ENCODE measurements around the gene DMXL2.

The DMXL2 gene

DNA sequence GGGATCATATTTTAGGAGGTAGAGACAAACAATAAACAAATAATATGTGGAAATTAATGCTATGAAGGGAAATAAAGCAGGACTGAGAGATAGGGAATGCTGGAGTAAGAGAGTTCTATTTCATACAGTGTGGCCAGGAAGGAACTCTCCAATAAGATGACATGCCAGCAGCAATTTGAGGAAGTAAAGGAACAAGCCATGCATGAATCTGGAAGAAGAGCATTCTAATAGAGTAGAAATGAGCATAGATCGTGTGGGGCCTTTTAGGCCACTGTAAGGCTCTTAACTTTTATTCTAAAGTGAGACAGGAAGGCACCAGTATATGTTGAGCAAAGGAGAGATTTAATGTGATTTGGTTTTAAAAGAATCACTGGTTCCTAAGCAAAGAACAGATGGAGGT, 126.3 kb downstream of the DMXL2 start:
- Histone ChIP-seq H3K4me3 (ENCODE audit: low read depth, low read length, poor library complexity, severe bottlenecking) (no peak overlapping the region), H3K27ac (ENCODE audit: low read depth, low read length, poor library complexity, severe bottlenecking) (no peak overlapping the region), H3F3A (ENCODE audit: insufficient read depth, low read length) (no peaks in the 10 kb centered on the region), H3K79me2 (ENCODE audit: insufficient read depth, low read length) (no peaks in the 10 kb centered on the region), H3K9me2 (ENCODE audit: low read depth, low read length) (no peaks in the 10 kb centered on the region), H3K4me2 (ENCODE audit: low read length) (no peak overlapping the region), H3K36me3 (ENCODE audit: insufficient read depth, low read length) (no peaks in the 10 kb centered on the region), H2AFZ (ENCODE audit: low read length) (no peak overlapping the region), H4K20me1 (ENCODE audit: insufficient read depth, low read length) (no peaks in the 10 kb centered on the region), H3K27me3 (ENCODE audit: insufficient read depth, low read length) (no peaks in the 10 kb centered on the region), H3K9ac (ENCODE audit: low read length) (no peak overlapping the region), H3K4me1 (ENCODE audit: insufficient read depth, low read length, severe bottlenecking) (no peaks in the 10 kb centered on the region), H3K9me3 (ENCODE audit: low read length) (no peaks in the 10 kb centered on the region)
- TF ChIP-seq CTCF (IDR thresholded peaks at IDR 0.05; ENCODE audit: low read length) = no peak
- no peak for TF ChIP-seq EZH2 (IDR thresholded peaks at IDR 0.05; ENCODE audit: borderline replicate concordance, low read length)

DNA sequence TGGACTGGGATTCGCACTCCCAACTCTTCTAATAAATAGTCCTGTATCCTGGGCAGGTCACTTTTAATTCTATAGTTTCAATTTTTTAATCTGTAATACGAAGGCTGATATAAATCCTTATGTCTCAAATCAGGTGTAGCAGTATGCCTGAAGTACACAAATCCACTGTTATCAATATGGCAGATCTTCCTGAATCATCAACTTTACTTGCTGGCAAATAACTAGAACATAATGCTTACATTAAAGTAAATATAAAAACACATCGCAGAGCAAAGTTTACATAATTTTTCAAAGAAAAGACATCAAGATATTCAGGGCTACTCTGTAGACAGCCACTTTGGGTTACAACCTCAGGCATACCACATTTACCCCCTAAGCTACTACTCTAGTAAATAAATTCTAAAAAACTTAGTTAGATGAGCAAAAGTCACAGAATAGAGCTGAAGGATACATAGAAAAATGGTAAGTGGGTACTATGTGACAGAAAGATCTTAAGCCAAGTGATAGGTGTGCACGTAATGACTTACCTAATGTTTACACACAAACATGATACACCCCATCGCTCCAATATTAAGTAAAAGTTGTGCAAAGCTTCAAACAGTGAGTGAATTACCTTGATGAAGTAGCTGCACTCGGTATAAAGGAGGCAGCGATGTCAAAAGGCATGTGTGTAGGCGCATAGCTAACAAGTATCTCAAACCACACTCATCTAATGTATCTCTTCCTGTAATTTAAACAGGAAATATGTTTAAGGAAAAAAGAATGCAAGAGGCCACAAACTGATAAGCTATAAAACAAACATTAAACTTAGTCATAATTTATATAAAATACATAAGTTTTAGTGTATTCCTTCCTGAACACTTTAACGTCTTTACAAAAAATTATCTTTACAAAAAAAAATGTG, 127.9 kb downstream of the DMXL2 start:
- Histone ChIP-seq H3K4me3 (ENCODE audit: low read depth, low read length, poor library complexity, severe bottlenecking) (no peak overlapping the region), H4K20me1 (ENCODE audit: insufficient read depth, low read length) (no peaks in the 10 kb centered on the region), H3K4me2 (ENCODE audit: low read length) (no peak overlapping the region), H3K27me3 (ENCODE audit: insufficient read depth, low read length) (no peaks in the 10 kb centered on the region), H3K79me2 (ENCODE audit: insufficient read depth, low read length) (no peaks in the 10 kb centered on the region), H3K9ac (ENCODE audit: low read length) (no peak overlapping the region), H3K36me3 (ENCODE audit: insufficient read depth, low read length) (no peaks in the 10 kb centered on the region), H3F3A (ENCODE audit: insufficient read depth, low read length) (no peaks in the 10 kb centered on the region), H3K4me1 (ENCODE audit: insufficient read depth, low read length, severe bottlenecking) (no peaks in the 10 kb centered on the region), H3K9me2 (ENCODE audit: low read depth, low read length) (no peaks in the 10 kb centered on the region), H3K9me3 (ENCODE audit: low read length) (no peaks in the 10 kb centered on the region), H2AFZ (ENCODE audit: low read length) (no peak overlapping the region), H3K27ac (ENCODE audit: low read depth, low read length, poor library complexity, severe bottlenecking) (no peak overlapping the region)
- no peak for TF ChIP-seq CTCF (IDR thresholded peaks at IDR 0.05; ENCODE audit: low read length)

DNA sequence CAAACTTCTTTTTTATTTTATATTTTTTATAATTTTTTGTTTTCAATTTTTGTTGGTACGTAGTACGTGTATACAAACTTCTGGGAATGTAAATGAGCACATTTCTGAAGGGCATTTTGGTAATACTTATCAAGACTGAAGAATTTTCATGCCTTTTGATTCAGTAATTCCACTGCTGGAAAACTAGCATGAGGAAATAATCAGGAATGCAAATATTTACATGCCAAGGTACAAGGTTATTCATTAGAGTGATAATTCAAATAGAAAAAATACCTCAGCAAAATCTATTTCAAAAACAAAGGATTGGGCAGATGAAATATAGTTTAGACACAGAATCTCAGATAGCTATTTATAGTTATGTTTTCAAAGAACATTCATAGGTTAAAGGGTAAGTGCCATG, 128.7 kb downstream of the DMXL2 start:
- no peak overlapping the region for H3K4me3 ChIP-seq (ENCODE audit: low read depth, low read length, poor library complexity, severe bottlenecking)
- H3K27me3 ChIP-seq (ENCODE audit: insufficient read depth, low read length) = no peaks in the 10 kb centered on the region
- no peaks in the 10 kb centered on the region for H3K36me3 ChIP-seq (ENCODE audit: insufficient read depth, low read length)
- H4K20me1 ChIP-seq (ENCODE audit: insufficient read depth, low read length) = no peaks in the 10 kb centered on the region
- no peaks in the 10 kb centered on the region for H3K9me3 ChIP-seq (ENCODE audit: low read length)
- H3K79me2 ChIP-seq (ENCODE audit: insufficient read depth, low read length) = no peaks in the 10 kb centered on the region
- no peaks in the 10 kb centered on the region for H3K4me1 ChIP-seq (ENCODE audit: insufficient read depth, low read length, severe bottlenecking)
- H3K9me2 ChIP-seq (ENCODE audit: low read depth, low read length) = no peaks in the 10 kb centered on the region
- TF ChIP-seq EZH2 (IDR thresholded peaks at IDR 0.05; ENCODE audit: borderline replicate concordance, low read length) (no peak), CTCF (IDR thresholded peaks at IDR 0.05; ENCODE audit: low read length) (no peak)
- no peaks in the 10 kb centered on the region for H3F3A ChIP-seq (ENCODE audit: insufficient read depth, low read length)
- H3K4me2 ChIP-seq (ENCODE audit: low read length) = no peak overlapping the region
- no peak overlapping the region for H2AFZ ChIP-seq (ENCODE audit: low read length)
- no peak overlapping the region for H3K27ac ChIP-seq (ENCODE audit: low read depth, low read length, poor library complexity, severe bottlenecking)
- H3K9ac ChIP-seq (ENCODE audit: low read length) = no peak overlapping the region

Measured in OCI-LY1 (cell line).